GM18519 (cell line): ENCODE results near the gene KRTAP10-2.
"Not testable (repeated sequence)": the region's sequence is repeated elsewhere in the genome, so short reads cannot be mapped to it uniquely, and the experiment has no call there.

Experiments used
- ATAC-seq: cut with Tn5 transposase; IDR thresholded peaks from one replicate; pipeline ENCODE4 v1.9.1; 2021; ENCODE audit warnings: mild to moderate bottlenecking, moderate library complexity; ENCODE audit not compliant: unreplicated experiment, low FRiP score

KRTAP10-2 gene

DNA sequence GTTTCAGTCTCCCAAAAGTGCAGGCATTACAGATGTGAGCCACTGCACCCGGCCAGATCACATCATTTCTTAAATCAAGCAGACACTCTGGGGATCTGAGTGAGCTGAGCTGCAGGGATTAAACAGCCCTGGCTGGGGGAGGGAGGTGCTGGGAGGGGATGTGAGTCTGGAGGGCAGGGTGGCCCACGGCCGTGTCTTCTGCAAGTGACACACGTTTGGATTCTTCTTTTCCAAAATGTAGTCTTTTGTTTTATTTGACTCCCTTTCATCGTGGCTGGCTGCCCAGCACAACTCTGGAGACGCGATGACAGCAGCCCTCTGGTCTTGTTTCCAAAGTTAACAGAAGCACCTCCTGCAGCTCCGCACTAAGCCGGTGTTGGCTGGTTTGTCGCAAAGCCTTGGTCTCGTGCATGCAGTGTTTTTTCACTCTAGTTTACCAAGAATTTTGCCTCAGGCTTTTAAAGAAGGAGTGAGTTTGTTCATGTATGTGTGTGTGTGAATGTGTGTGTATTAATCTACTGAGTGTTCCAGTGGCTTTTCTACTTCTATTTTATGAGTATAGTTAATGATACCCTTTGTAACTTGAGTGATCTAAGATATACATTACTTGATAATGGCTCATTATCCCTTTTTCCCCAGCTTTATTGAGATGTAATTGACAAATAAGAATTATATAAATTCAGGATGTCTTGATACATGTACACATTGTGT is 31.9 kb upstream of the KRTAP10-2 start:
- no peak for ATAC-seq

DNA sequence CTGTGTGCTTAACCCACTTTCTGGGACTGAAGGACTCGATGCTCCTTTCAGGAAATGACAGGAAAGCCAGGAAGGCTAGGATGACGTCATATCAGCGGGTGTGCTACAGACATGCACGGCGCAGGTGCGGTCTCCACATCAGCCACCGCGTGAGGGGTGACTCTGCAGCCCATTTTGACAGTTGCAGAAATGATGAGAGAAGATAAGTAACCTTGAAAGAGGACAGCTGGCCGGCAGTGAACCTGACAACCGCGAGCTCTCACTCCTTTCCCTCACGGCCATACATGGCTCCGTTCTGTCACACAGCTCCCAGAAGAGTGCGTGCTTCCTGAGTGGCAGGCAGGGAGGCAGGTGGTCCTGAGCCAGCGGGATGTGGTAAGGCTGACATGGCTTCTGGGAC is 30.8 kb upstream of the KRTAP10-2 start:
- no peak for ATAC-seq

GRCh38 chr21:44581158-44581557 is 29.9 kb upstream of the KRTAP10-2 start:
- no peak for ATAC-seq

DNA sequence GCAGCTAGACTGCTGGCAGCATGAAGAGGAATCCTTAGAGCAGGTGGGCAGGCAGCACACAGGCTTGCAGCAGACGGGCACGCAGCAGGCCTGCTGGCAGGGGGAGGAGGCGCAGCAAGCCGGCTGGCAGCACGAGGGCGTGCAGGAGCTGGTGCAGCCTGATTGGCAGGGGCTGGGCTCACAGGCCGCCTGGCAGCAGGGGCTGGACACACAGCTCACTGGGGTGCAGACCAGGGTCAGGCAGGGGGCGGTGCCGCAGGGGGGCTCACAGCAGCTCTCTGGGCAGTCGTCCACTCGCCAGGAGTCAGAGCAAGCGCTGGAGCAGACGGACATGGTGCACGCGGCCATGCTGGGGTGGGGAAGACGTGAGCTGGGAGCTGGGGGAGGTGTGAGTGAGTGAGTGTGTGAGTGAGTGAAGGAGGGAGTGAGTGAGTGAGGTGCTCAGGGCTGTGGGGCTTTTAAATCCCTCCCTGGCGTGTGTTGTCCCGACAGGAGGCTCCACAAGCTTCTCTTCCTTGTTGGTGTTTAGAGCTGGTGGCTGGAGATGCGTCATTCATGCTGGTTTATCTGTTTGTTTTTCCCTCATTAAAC is 29.0 kb upstream of the KRTAP10-2 start, which contains the start of gene KRTAP10-5:
Gene KRTAP10-5, minus strand, starts transcription at position 374 of the 591 bp plus-strand sequence. Its CDS starts 26 bp downstream, at position 348.
- not testable (repeated sequence) for ATAC-seq

- ATAC-seq, result no peak
These were observed 28.5 kb upstream of the KRTAP10-2 start for GRCh38 chr21:44579833-44580144.

- ATAC-seq, result no peak
These were observed 27.9 kb upstream of the KRTAP10-2 start for GRCh38 chr21:44579056-44579832.

- no peak for ATAC-seq
These were observed 27.2 kb upstream of the KRTAP10-2 start for GRCh38 chr21:44578371-44579055.

- no peak for ATAC-seq
These were observed 24.7 kb upstream of the KRTAP10-2 start for GRCh38 chr21:44576025-44576420.

GRCh38 chr21:44575307-44576024 is 24.2 kb upstream of the KRTAP10-2 start:
- no peak for ATAC-seq

- no peak for ATAC-seq
These were observed 23.4 kb upstream of the KRTAP10-2 start for GRCh38 chr21:44574457-44575306.

- ATAC-seq, result not testable (repeated sequence)
These were observed 22.5 kb upstream of the KRTAP10-2 start, which contains the start of gene KRTAP10-4 for GRCh38 chr21:44573630-44574456. KRTAP10-4 (plus strand) TSS chr21:44573729; CDS start chr21:44573759, 30 bp downstream.

DNA sequence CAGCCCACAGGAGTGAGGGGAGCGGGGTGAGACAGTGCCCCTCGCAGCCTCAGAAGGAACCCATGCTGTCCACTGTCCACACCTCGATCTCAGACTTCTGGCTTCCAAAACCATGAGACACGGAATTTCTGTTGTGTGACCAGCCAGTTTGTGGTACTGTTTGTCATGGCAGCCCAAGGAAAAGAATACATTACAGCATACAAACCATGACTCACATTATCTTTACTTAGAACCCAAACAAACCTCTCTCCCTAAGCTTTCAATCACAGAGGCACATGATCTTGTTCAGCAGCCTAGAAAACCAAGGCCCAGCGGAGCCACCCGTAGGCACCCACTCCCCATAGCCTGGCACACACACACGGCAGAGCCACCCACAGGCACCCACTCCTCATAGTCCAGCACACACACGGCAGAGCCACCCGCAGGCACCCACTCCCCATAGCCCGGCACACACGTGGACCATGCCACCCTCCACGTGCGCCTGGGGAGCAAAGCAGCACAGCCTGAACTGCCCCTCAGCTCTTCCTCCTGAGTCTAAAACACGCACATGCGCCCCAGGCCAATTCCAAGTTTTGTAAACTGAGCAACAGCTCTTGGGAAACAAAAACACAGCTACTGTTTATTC is 21.8 kb upstream of the KRTAP10-2 start:
- no peak for ATAC-seq

- no peak for ATAC-seq
These were observed 20.8 kb upstream of the KRTAP10-2 start for GRCh38 chr21:44571844-44572782.

DNA sequence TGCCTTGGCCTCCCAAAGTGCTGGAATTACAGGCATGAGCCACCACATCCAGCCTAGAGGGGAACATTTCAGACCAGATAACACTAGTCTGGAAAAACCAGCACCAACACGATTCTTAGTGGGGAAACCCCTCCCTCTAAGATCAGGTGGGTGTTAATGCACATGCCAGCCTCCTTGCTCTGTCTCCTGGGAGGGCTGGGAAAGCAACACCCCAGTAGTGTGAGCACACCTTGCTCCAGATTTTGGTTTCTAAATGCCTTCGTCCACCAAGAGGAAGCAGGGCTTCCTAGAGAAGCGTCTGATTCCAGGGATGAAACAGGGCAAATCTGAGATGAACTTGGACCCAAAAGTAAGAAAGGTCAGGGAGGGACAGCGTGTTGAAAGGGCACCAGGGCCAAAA is 20.0 kb upstream of the KRTAP10-2 start:
- ATAC-seq, result no peak

DNA sequence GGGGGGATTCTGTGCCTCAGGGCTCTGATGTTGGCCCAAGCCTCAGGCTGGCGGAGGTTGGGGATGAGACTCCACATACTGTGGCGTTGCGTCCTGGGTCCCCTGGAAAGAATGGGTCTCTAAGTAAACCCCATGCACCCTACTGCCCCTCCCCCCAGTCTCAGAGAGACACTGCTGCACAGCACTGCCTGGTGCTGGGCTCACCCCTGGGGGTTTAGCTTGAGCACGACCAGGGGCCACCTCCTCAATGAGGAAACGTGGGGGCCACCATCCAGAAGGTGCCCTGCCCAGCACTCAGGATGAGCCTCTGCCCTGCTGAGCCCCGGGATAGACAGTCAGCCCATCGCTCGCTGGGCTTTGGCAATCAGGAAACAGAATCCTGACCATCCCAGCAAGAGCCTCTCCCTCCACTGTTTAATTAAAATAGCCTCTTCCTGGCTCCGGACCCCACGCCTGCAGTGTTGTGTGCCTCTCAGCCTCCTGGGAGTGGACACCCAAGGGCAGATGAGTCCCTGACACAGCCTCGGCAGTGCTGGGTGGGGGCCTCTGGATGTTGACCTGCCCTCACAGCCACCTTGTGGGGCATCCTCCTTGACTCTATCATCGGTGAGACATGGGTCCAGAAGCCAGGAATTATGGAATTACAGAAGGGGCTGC is 18.7 kb upstream of the KRTAP10-2 start:
- ATAC-seq, result no peak
